NCI-H226 (cell line): ENCODE measurements around the gene ACYP2.
"Not testable (repeated sequence)": the region's sequence is repeated elsewhere in the genome, so short reads cannot be mapped to it uniquely, and the experiment has no call there.

ENCODE experiments used
- DNase-seq: peaks from one replicate; pipeline ENCODE4 v3.0.0-alpha.2; 2015

The ACYP2 gene

DNA sequence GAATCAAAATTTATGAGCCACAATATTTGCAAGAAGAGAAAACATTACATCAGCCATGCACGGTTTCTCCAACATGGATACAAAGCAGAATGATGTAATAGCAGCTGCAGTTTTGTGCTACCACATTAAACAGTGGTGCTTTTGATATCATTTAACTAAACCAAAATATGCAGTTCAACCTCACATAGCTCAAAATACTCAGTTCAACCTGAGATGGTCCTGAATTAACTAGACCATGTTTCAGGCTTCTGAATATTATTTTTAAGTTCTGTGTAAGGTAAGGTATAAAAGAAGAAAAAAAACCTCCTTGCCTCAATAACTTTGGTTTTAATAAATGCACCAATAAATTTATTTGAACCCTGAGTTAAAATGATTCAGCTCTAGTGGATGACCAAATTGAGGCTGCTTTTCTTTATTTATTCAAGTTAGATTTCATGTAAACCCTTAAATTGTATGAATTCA lies 159.4 kb downstream of the ACYP2 start:
- DNase-seq: no peak

DNA sequence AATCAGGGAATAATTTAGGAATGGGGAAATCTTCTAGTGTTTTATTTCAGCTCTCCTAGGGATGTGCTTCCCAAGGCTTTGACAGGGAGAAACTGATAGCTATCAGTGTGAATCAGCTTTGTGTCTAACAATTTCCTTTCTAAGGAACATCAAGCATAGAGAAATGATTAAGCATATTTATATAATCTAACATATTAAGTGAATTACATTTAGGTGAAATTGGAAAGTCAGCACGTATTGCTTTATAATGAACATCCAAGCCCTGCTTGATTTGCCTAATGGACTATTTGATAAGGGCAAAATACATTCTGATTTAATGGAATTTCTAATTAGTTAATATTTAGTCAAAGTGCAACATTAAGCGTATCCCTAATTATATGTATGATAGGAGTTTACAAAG lies 160.1 kb downstream of the ACYP2 start:
- DNase-seq: no peak

DNA sequence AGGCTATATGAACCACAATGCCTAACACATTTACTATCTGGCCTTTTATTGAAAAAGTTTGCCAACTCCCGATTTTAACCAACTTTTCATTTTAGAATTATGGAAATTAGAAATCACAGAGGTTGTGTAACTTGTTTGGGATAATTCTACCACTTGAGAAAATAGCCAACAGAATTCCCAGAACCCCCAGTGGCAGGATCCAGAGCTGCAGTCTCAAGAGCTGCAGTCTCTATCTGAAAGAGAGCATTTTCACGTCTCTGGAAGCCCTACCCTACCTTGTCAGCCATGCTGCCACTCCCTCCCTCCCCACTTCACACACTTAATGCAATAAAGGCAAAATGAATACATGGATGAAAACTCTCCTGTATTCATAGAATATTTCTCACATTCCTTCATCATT lies 164.0 kb downstream of the ACYP2 start:
- no peak for DNase-seq

DNA sequence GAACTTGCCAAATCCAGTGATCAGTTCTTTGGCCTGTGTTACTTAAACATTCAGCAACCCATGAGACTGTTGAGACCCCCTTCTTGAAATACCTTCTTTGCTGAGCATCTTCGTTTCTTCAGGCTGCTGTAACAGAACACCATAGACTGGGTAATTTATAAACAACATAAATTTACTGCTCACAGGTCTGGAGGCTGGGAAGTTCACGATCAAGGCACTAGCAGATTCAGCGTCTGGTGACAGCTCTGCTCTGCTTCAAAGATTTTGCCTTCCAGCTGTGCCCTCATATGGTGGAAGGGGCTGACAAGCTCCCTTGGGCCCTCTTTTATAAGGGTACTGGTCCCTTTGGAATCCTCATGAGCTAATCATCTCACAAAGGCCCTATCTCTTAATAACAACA lies 169.4 kb downstream of the ACYP2 start:
- no peak for DNase-seq

DNA sequence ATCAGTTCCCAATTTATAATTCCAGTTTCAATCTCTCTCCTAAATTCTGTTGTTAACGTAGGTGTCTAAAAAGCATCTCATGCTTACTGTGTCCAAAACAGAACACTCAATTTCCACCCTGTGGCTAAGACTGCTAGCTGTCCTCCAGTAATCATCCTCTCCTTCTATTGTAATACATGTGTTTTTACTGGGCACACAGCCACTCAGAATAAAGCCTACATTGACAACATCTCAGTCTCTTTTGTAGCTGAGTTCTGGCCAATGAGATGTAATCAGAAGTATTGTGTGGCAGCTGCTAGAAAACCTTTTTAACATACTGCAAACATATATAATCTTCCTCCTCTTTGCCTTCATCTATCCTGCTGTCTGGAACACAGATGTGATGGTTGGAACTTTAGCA lies 170.0 kb downstream of the ACYP2 start:
- DNase-seq: no peak

DNA sequence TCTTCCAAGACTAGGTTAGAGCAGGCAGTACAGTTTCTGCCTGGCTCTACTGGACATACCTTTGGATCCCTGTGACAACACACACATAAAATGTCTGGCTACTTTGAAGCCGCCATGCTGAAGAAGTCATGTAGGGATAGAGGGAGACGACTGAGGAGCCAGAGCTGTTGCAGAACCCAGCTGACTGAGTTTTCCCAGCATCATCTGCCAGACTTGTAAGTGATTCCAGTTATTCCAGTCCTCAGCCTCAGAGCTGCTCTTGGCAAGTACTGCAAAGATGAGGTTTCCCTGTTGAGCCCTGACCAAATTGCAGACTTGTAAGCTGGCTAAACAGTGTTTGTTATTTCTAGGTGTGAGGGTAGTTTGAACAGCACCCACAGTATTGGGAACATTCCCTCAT lies 172.1 kb downstream of the ACYP2 start:
- DNase-seq: no peak

DNA sequence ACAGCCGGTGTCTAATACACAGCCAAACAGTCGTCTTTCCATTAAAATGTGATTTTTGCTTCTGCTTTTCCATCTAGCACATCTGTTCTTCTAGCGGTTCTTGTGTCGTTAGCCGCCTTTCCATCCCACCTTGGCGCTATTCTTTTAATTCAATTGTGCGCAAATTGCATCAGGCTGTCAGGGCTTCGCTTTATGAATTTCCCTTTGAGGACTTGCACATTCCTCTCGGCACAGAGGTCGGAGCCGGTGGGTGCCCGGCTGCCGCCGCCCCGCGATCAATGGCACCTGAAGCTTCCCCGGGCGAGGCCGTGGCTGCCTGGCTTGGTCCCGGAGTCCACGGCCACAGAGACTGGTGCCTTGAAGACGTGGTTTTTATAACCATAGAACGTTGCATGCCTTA lies 174.5 kb downstream of the ACYP2 start:
- DNase-seq: no peak

DNA sequence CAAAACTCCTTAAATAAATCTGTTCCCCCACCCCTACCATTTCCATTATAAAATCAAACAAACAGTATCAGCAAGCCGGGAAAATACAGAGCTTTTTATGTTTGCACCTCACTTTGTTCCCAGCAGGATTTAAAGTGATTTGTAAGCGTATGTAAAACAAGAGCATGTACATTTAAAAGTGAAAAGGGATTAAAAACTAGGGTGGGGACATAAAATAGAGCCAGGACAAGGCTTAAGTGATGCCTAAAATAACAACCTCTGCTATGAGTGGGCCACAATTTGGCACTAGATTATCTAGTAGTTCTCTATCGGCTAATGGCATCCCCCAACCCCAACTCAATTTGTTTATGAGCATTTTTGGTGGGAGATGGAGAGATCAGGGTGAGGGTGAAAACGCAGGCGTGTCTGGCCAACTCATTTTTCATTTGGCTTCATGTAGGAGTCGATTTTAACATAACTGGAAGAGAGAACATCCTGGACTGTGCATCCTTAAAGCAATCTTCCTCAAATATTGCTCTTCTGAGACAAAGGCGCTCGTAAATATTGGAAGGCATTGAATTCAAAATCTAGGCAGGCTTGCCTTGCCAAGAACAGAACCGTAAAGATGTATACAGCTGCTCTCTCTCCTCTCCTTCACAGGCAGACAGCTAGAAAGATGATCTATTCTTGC lies 175.1 kb downstream of the ACYP2 start:
- no peak for DNase-seq

DNA sequence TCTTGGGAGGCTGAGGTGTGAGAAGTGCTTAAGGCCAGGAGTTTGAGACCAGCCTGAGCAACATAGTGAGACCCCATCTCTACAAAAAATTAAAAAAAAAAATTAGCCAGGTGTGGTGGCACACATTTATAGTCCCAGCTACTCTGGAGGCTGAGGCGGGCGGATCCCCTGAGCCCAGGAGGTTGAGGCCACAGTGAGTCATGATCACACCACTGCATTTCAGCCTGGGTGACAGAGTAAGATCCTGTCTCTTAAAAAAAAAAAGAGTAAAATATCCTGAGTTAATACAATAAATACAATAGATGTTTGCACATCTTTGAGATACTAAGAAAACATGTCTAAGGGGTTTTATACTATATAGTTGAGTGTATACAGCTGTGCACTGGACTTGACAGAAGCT lies 179.2 kb downstream of the ACYP2 start:
- DNase-seq: not testable (repeated sequence)

DNA sequence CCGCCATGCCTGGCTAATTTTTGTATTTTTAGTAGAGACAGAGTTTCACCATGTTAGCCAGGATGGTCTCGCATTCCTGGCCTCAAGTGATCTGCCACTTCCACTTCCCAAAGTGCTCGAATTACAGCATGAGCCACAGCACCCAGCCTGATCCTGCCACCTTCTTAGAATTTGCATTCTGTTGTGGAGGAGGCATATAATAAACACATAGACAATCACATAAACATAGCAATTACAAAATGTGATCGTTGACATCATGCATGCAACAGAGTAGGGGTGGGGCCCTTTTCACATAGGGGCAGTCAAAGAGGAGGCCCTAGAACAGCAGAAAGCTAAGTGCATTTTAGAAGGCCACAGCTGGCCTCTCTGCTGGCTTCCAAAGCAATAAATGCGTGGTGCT lies 180.5 kb downstream of the ACYP2 start:
- DNase-seq: no peak

DNA sequence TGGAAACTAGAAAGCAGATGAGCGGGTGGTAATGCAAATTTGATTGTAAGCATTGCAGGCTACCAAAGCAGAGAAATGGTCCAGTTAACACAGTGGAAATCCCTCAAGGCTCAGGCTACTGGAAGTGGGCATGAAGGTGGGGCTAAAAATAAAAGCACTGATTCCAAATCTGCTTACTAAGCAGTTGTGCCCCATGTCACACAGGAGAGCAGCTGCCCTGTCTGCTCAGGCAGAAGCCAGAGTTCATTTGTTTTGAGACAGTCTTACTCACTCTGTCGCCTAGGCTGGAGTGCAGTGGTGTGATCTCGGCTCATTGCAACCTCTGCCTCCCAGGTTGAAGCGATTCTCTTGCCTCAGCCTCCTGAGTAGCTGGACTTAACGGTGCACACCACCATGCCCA lies 183.1 kb downstream of the ACYP2 start:
- DNase-seq: no peak

DNA sequence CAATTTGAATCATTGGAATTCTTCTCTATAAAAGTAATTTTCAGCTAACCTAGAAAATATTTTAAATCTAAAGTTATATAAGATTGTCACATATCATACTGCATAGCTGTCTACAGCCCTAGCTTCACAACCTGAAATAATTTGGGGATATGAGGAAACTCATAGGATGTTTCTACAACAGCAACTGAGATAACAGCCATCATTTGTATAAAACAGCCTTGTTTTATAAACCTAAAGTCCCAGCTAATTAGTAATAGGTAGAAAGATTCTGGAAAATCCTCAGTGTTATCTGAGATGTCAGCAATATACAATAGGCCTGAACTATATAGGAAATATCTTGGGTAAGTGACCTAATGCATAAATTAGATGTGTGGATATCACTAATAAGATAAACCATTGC lies 188.2 kb downstream of the ACYP2 start:
- DNase-seq: no peak

DNA sequence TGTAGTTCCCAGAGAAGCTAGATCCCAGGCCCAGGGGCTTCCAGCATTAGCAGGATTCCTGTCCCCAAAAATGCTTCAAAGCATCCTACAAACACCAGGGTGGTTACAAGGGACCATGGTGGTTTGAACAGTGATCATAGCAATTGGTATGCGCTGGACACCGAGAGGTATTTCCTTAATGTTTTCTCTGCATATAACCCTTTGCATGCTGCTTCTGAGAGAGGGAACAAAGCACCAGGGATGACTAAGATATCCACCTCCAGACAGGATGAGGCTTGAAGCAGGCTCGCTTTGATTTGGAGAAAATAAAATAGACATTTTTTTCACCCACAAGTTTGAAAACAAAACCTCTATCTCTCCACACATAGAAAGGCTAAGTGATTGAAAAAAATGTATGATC lies 191.1 kb downstream of the ACYP2 start:
- DNase-seq: no peak

DNA sequence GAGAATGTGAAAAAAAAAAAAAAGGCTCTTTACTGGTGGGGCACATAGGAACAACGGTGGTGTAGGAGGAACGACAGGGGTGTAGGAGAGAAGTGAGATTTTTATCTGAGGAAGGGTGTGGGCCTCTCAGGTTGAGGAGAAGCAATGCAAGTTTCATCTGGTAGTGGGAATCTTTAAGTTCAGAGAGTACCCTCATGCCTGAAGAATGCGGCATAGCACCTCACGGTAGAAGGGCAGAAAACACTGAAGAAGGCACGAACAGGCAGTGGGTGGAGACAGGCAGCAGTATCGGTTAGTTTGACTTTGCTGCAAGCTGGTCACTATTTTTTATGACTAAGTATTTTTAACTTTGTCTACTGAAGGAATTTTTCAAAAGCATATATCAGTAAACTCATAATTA lies 192.8 kb downstream of the ACYP2 start:
- DNase-seq: no peak

DNA sequence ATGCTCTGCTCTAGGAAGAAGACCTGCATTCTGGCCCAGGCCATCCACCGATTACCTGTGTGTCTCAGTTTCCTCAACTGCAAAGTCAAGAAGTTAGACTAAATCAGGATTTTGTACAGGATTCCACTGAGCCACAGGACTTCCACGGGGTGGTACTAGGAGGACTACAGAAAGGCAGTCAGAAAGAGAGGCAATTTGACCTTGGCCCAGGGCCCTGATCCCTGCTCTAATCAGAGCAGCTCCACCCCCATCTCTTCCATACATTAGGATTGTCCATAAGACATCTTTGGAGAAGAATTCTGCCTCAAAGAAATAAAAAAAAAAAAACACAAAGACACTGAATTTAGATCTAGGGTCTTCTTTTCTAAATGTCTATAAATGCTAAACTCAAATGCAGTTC lies 193.4 kb downstream of the ACYP2 start:
- no peak for DNase-seq

DNA sequence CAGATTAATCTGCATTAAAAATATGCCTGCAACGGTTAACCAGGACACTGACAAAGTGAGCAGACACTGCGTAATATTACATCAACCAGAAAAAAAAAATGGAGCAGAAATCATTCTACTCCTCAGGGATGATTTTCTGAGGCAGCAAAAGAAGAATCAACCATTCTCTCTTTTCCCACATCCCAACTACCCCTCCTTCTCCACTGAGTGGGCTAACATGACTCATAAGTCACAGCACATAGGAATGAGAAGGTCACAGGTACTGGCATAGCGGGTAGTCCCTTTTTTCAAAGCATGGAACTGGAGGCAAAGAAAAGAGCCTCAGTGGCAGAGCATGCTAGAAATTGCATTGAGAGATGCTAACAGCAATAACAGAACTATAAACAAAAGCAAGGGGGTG lies 194.9 kb downstream of the ACYP2 start:
- DNase-seq: no peak

DNA sequence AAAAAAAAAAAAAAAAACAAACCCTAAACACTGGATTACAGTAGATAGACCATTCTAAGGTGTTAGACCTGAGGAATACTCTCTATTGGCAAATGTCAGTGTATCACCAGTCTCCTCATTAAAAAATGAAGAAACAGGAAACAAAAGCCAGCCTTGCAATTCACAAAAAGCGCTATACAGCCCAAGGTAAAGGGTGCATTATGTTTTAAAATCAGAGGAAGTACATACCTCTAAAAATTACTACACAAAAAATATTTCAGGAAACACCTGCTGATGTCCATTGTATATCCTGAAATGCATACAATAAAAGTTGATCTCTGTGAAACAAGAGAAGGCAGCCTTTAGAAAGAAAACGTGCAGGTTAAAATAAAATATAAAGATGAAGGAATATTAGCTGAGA lies 195.5 kb downstream of the ACYP2 start:
- DNase-seq: no peak

DNA sequence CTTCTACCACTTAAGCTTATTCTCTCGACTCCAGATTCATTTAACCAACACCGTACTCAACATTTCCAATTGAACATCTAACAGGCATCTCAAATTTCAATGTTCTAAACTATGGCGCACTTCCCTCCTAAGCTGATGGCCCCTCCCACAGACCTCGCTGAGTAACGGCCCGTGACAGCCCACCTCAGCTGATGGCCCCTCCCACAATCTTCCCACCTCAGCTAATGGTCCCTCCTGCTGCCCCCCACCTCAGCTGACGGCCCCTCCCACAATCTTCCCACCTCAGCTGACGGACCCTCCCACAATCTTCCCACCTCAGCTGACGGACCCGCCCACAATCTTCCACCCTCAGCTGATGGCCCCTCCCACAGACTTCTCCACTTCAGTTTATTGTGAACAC lies 197.7 kb downstream of the ACYP2 start:
- no peak for DNase-seq

DNA sequence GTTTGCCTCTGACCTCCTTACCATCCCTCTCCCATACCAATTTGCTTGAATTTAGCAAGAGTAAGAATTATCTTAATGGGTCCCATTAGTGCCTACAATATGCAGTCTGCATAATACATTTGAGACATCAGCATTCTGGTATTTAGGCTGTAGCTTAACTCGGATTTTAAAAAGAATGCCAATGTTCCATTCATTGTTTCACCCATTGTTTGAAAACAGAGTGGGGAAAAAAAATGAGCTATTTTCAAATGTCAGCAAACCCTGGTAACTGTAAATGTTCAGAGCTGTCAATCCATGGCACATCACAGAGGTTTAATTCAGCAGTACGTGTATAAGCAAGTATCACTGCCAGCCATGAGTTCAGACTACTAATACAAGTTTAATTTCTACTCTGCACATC lies 202.6 kb downstream of the ACYP2 start:
- no peak for DNase-seq

DNA sequence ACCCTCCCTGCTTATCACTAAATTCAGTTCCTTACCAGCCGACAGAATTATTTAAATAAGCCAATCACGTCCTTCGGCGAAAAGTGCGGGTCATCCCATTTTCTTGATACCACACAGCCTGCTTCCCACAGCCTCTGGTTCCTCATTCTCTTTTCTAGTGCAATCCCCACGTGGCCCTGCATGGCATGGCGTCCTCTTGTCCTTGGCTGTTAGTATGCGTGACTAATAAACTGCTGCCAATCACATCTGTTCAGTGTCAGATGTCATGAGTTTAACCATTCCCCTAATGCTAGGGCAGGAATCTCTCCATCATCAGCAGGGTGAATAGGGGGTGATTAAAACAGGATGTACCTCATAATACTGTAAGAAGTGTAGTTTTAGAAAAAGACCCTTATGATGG lies 203.4 kb downstream of the ACYP2 start:
- no peak for DNase-seq

DNA sequence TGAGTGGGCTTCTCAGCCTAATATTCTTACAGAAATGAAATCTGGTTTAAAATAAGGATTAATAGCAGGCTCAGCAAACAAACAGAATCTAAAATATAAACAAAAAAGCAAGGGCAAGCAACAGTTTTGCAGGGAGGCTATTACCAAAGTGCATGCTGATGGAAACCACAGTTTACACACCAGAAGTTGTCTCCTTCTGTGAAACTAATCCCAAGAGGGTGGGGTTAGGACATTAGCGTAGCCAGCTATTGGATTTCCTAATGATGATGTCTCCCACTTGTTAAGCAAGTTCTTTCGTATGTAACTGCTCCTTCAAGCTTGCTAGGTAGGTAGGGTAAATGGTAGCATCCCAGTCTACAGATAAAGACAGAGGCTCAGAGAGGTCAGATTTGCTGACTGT lies 205.6 kb downstream of the ACYP2 start:
- no peak for DNase-seq

DNA sequence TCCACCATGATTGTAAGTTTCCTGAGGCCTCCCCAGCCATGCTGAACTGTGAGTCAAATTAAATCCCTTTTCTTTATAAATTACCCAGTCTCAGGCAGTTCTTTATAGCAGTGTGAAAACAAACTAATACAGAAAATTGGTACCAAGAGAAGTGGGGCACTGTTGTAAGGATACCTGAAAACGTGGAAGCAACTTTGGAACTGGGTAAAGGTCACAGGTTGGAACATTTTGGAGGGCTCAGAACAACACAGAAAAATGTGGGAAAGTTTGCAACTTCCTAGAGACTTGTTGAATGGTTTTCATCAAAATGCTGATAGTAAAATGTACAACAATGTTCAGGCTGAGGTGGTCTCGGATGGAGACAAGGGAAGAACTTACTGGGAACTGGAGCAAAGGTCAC lies 209.1 kb downstream of the ACYP2 start:
- not testable (repeated sequence) for DNase-seq

DNA sequence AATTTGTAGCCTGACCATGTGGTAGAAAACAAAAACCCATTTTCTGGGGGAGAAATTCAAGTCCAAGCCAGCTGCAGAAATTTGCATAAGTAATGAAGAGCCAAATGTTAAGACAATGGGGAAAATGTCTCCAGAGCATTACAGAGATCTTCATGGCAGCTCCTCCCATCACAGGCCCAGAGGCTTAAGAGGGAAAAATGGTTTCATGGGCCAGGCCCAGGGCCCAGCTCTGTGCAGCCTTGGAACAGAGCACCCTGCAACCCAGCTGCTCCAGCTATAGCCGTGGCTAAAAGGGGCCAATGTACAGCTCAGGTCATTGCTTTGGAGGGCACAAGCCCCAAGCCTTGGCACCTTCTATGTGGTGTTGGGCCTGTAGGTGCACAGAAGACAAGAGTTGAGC lies 209.7 kb downstream of the ACYP2 start:
- DNase-seq: no peak

DNA sequence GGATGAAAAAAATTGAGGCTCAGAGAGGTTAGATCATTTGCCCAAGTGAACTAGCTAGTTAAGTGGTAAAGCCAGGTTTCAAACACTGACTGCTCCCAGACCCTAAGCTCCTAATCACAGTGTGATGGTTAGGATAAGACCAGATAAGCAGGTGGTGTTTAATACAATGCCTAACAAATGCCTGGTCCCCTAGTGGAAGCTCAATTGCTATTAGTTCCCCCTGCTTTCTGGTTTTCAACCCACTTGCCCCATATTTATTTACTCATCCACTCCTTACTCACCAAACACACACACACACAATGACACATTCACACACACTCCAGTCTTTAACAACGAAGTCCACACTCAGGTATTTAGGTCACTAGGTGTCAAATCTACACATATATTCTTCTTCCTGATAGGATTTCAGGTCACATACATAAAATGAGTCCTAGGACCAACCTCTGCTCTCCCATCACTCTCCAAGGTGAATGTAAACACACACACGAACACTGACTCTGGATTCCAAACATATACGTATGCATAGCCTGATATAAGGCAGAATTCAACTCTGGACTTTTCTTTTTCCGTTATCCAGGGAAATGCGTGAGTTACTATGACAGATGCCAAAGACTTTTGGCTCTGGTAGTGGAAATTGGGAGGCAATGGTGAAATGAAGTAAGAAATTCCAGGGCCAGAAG lies 214.2 kb downstream of the ACYP2 start:
- DNase-seq: no peak
